HepG2 (cell line): ENCODE results near the gene TNFRSF6B. TPM values are rescaled to one million over a fixed set of nuclear protein-coding genes. Genes with fewer than 3 reads are reported as not detected.
A peak's percentile ranks its signal among the peaks of the same experiment; 100 is the strongest.

Source experiments
- ARID4A ChIP-seq: sonication (generic); formaldehyde crosslinking; IDR thresholded peaks from 2 replicates; pipeline ENCODE4 v1.5.0; 2020; ENCODE audit warnings: mild to moderate bottlenecking, missing genetic modification reagents, borderline replicate concordance
- HOXA3 ChIP-seq: sonication (generic); formaldehyde crosslinking; IDR thresholded peaks from 2 replicates; pipeline ENCODE4 v1.5.0; 2020; ENCODE audit warnings: missing genetic modification reagents
- KLF12 ChIP-seq: sonication (generic); formaldehyde crosslinking; IDR thresholded peaks from 2 replicates; pipeline ENCODE4 v1.4.0; 2020; ENCODE audit warnings: missing genetic modification reagents, borderline replicate concordance
- MEIS1 ChIP-seq: sonication (generic); formaldehyde crosslinking; IDR thresholded peaks from 2 replicates; pipeline ENCODE4 v1.9.0; 2021; ENCODE audit warnings: mild to moderate bottlenecking, missing genetic modification reagents, moderate library complexity, borderline replicate concordance
- MTF1 ChIP-seq: sonication (generic); formaldehyde crosslinking; IDR thresholded peaks from 2 replicates; pipeline ENCODE4 v1.5.0; 2020; ENCODE audit warnings: missing genetic modification reagents
- MYPOP ChIP-seq: sonication (generic); formaldehyde crosslinking; IDR thresholded peaks from 2 replicates; pipeline ENCODE4 v1.8.1; 2023; ENCODE audit warnings: mild to moderate bottlenecking, moderate library complexity, missing genetic modification reagents
- NFRKB ChIP-seq: fragments of 450-650 bp; IDR thresholded peaks from 2 replicates; pipeline ENCODE4 v1.6.1; 2017
- NR2F1 ChIP-seq, 2 experiments: fragments of 450-650 bp in 1 of 2; formaldehyde crosslinking in 1 of 2; IDR thresholded peaks; 2 replicates each; pipeline versions ENCODE4 v1.5.0 to v1.6.1; 2016 to 2020; ENCODE audit warnings: mild to moderate bottlenecking in 1 of 2, missing compliant biosample characterization in 1 of 2, missing genetic modification reagents in 1 of 2, moderate library complexity in 1 of 2
- PATZ1 ChIP-seq: sonication (generic); formaldehyde crosslinking; IDR thresholded peaks from 2 replicates; pipeline ENCODE4 v1.4.0; 2020; ENCODE audit warnings: missing genetic modification reagents
- PAX8 ChIP-seq: sonication (generic); formaldehyde crosslinking; IDR thresholded peaks from 2 replicates; pipeline ENCODE4 v1.8.0; 2022; ENCODE audit warnings: mild to moderate bottlenecking, missing genetic modification reagents, borderline replicate concordance
- PBX2 ChIP-seq: IDR thresholded peaks from 2 replicates; pipeline ENCODE4 v1.6.1; 2016; ENCODE audit warnings: control low read depth
- RAD51 ChIP-seq: fragments of 450-650 bp; IDR thresholded peaks from 2 replicates; pipeline ENCODE4 v1.6.1; 2016; ENCODE audit warnings: borderline replicate concordance
- RARA ChIP-seq: IDR thresholded peaks from 2 replicates; pipeline ENCODE4 v1.6.1; 2016; ENCODE audit warnings: missing genetic modification reagents, missing compliant biosample characterization
- SALL2 ChIP-seq: sonication (generic); formaldehyde crosslinking; IDR thresholded peaks from 2 replicates; pipeline ENCODE4 v1.8.1; 2023; ENCODE audit warnings: mild to moderate bottlenecking, missing genetic modification reagents, inconsistent platforms
- ZFP37 ChIP-seq: sonication (generic); formaldehyde crosslinking; IDR thresholded peaks from 2 replicates; pipeline ENCODE4 v1.4.0; 2020; ENCODE audit warnings: missing genetic modification reagents, borderline replicate concordance
- ZNF282 ChIP-seq: fragments of 450-650 bp; IDR thresholded peaks from 2 replicates; pipeline ENCODE4 v1.6.1; 2018; ENCODE audit not compliant: partially characterized antibody
- ZNF619 ChIP-seq: sonication (generic); formaldehyde crosslinking; IDR thresholded peaks from 2 replicates; pipeline ENCODE4 v1.4.0; 2020; ENCODE audit warnings: mild to moderate bottlenecking, missing genetic modification reagents
- ZNF691 ChIP-seq: sonication (generic); formaldehyde crosslinking; IDR thresholded peaks from 2 replicates; pipeline ENCODE4 v1.4.0; 2020; ENCODE audit warnings: missing genetic modification reagents, low read depth, mild to moderate bottlenecking, borderline replicate concordance
- ZNF775 ChIP-seq: sonication (generic); formaldehyde crosslinking; IDR thresholded peaks from 2 replicates; pipeline ENCODE4 v1.4.0; 2020; ENCODE audit warnings: missing genetic modification reagents, mild to moderate bottlenecking, moderate library complexity, borderline replicate concordance
- polyA plus RNA-seq, 8 experiments: library from polyadenylated mRNA; depleted of rRNA in 3 of 8; stranded (reverse) in 7 of 8; unstranded in 1 of 8; fragments of >200 nt; fragmentation: Illumina TruSeq in 4 of 8; extraction: Trizol in 4 of 8; gene quantifications; 2 replicates each; pipeline versions ENCODE4 v1.2.1 to v1.2.3, GENCODE V29; 2011 to 2016; ENCODE audit warnings: low read depth in 4 of 8, missing spikeins in 1 of 8, mixed read lengths in 1 of 8; ENCODE audit not compliant: insufficient read depth in 1 of 8
- total RNA-seq, 5 experiments: library from RNA; depleted of rRNA; stranded (reverse); fragments of >200 nt; fragmentation: Illumina TruSeq; extraction: Trizol; gene quantifications; 2 replicates each; pipeline ENCODE4 v1.2.3, GENCODE V29; 2016; ENCODE audit warnings: low read depth in 1 of 5

The TNFRSF6B gene
- total and polyA plus RNA-seq, 2 of the 13 experiments (the other 11 are each of a cell fraction or from before 2014, with no cell fraction given): 0.24 TPM; not detected in 1

GRCh38 chr20:63657937-63658748 lies 38.3 kb upstream of the TNFRSF6B start, which contains the start of gene RTEL1 (continued):
- TF ChIP-seq NR2F1 (CRISPR knock-in tag; IDR thresholded peaks at IDR 0.05) (peak in 1 of 2 experiments; percentile 51; a peak in 2 of 4 replicates), MYPOP (CRISPR knock-in tag) (peak; percentile 88; the same call in 1 of the 2 replicates), SALL2 (CRISPR knock-in tag) (peak; percentile 100), ZNF691 (CRISPR knock-in tag) (peak; percentile 80), MEIS1 (peak; percentile 80), ZNF775 (CRISPR knock-in tag) (no peak), ARID4A (peak; percentile 99), KLF12 (CRISPR knock-in tag) (peak; percentile 97; the same call in 1 of the 2 replicates), PBX2 (CRISPR knock-in tag) (no peak), PAX8 (0 out of 2 replicates have a peak, but pooled peaks have one; percentile 11), PATZ1 (peak; percentile 86), MTF1 (CRISPR knock-in tag) (peak; percentile 92), RARA (CRISPR knock-in tag) (peak; percentile 65), ZFP37 (CRISPR knock-in tag) (peak; percentile 94), HOXA3 (peak; percentile 98), ZNF619 (CRISPR knock-in tag) (no peak; the same call in 1 of the 2 replicates), NFRKB (no peak), RAD51 (no peak), ZNF282 (no peak)
